Measurements from ENCODE around the gene OR13J1.

GRCh38 chr9:35906923-35907699, 36.9 kb upstream of the OR13J1 start:
- TF ChIP-seq CTCF (IDR thresholded peaks at IDR 0.05) = peak in 1 of 5 experiments; percentile 20
- TF ChIP-seq EP300 (IDR thresholded peaks at IDR 0.05) = peak in 1 of 2 donors; percentile 85
